HepG2 (cell line): ENCODE results near the gene CCDC85C. TPM values are rescaled to one million over a fixed set of nuclear protein-coding genes. Genes with fewer than 3 reads are reported as not detected.
A peak's percentile ranks its signal among the peaks of the same experiment; 100 is the strongest.

Source experiments
- ATF7 ChIP-seq, 2 experiments: fragments of 450-650 bp in 1 of 2; sonication (generic) in 1 of 2; formaldehyde crosslinking in 1 of 2; IDR thresholded peaks; 2 replicates each; pipeline versions ENCODE4 v1.4.0 to v1.6.1; 2016 to 2020; ENCODE audit warnings: antibody characterized with exemption in 1 of 2, mild to moderate bottlenecking in 1 of 2, missing genetic modification reagents in 1 of 2
- BORCS8-MEF2B ChIP-seq: sonication (generic); formaldehyde crosslinking; IDR thresholded peaks from 2 replicates; pipeline ENCODE4 v1.8.0; 2022; ENCODE audit warnings: mild to moderate bottlenecking, missing genetic modification reagents
- CBX1 ChIP-seq: IDR thresholded peaks from one replicate; pipeline ENCODE4 v1.6.1; 2016; ENCODE audit warnings: antibody characterized with exemption, low read depth
- HOXA3 ChIP-seq: sonication (generic); formaldehyde crosslinking; IDR thresholded peaks from 2 replicates; pipeline ENCODE4 v1.5.0; 2020; ENCODE audit warnings: missing genetic modification reagents
- IRF2 ChIP-seq: IDR thresholded peaks from 2 replicates; pipeline ENCODE4 v1.6.1; 2018; ENCODE audit warnings: missing genetic modification reagents, missing compliant biosample characterization
- KLF15 ChIP-seq: sonication (generic); formaldehyde crosslinking; IDR thresholded peaks from 2 replicates; pipeline ENCODE4 v1.8.1; 2023; ENCODE audit warnings: borderline replicate concordance, mild to moderate bottlenecking, inconsistent platforms, missing genetic modification reagents, mixed read lengths
- NR2F6 ChIP-seq, 2 experiments: IDR thresholded peaks; 2 replicates each; pipeline ENCODE4 v1.6.1; 2016; ENCODE audit warnings: antibody characterized with exemption in 1 of 2, mild to moderate bottlenecking in 1 of 2
- PREB ChIP-seq: sonication (generic); formaldehyde crosslinking; IDR thresholded peaks from 2 replicates; pipeline ENCODE4 v1.4.0; 2020; ENCODE audit warnings: missing genetic modification reagents
- RBM22 ChIP-seq: fragments of 200-400 bp; formaldehyde crosslinking; optimal IDR thresholded peaks from 2 replicates; pipeline ENCODE3; 2017; ENCODE audit warnings: mild to moderate bottlenecking, low read length, moderate library complexity
- RXRA ChIP-seq: sonication (generic); formaldehyde crosslinking; IDR thresholded peaks from 2 replicates; pipeline ENCODE4 v1.5.1; 2020; ENCODE audit warnings: missing genetic modification reagents
- SAP130 ChIP-seq: IDR thresholded peaks from 2 replicates; pipeline ENCODE4 v1.6.1; 2016; ENCODE audit warnings: low read depth
- SCMH1 ChIP-seq: sonication (generic); formaldehyde crosslinking; IDR thresholded peaks from 2 replicates; pipeline ENCODE4 v1.9.0; 2021; ENCODE audit warnings: missing genetic modification reagents, mild to moderate bottlenecking, borderline replicate concordance
- TOPORS ChIP-seq: sonication (generic); formaldehyde crosslinking; IDR thresholded peaks from 2 replicates; pipeline ENCODE4 v1.8.0; 2023; ENCODE audit warnings: mild to moderate bottlenecking, missing genetic modification reagents
- ZFP37 ChIP-seq: sonication (generic); formaldehyde crosslinking; IDR thresholded peaks from 2 replicates; pipeline ENCODE4 v1.4.0; 2020; ENCODE audit warnings: missing genetic modification reagents, borderline replicate concordance
- ZFP41 ChIP-seq: sonication (generic); formaldehyde crosslinking; IDR thresholded peaks from 2 replicates; pipeline ENCODE4 v1.4.0; 2020; ENCODE audit warnings: mild to moderate bottlenecking, missing genetic modification reagents, borderline replicate concordance
- ZFP91 ChIP-seq: sonication (generic); formaldehyde crosslinking; IDR thresholded peaks from 2 replicates; pipeline ENCODE4 v1.9.0; 2022; ENCODE audit warnings: missing genetic modification reagents, mild to moderate bottlenecking, borderline replicate concordance
- ZNF382 ChIP-seq: sonication (generic); formaldehyde crosslinking; IDR thresholded peaks from 2 replicates; pipeline ENCODE4 v1.5.0; 2020; ENCODE audit warnings: missing genetic modification reagents, mild to moderate bottlenecking, borderline replicate concordance
- ZNF720 ChIP-seq: sonication (generic); formaldehyde crosslinking; IDR thresholded peaks from 2 replicates; pipeline ENCODE4 v1.4.0; 2020; ENCODE audit warnings: missing genetic modification reagents
- ZNF768 ChIP-seq: sonication (generic); formaldehyde crosslinking; IDR thresholded peaks from 2 replicates; pipeline ENCODE4 v1.4.0; 2020; ENCODE audit warnings: missing genetic modification reagents
- ZNF850 ChIP-seq: sonication (generic); formaldehyde crosslinking; conservative IDR thresholded peaks from 2 replicates; pipeline ENCODE4 v1.9.0; 2021; ENCODE audit warnings: mild to moderate bottlenecking, missing genetic modification reagents
- polyA plus RNA-seq, 8 experiments: library from polyadenylated mRNA; depleted of rRNA in 3 of 8; stranded (reverse) in 7 of 8; unstranded in 1 of 8; fragments of >200 nt; fragmentation: Illumina TruSeq in 4 of 8; extraction: Trizol in 4 of 8; gene quantifications; 2 replicates each; pipeline versions ENCODE4 v1.2.1 to v1.2.3, GENCODE V29; 2011 to 2016; ENCODE audit warnings: low read depth in 4 of 8, missing spikeins in 1 of 8, mixed read lengths in 1 of 8; ENCODE audit not compliant: insufficient read depth in 1 of 8
- total RNA-seq, 5 experiments: library from RNA; depleted of rRNA; stranded (reverse); fragments of >200 nt; fragmentation: Illumina TruSeq; extraction: Trizol; gene quantifications; 2 replicates each; pipeline ENCODE4 v1.2.3, GENCODE V29; 2016; ENCODE audit warnings: low read depth in 1 of 5
- TF ChIP-seq, protein P1 (sequence below): sonication (generic); formaldehyde crosslinking; IDR thresholded peaks from 2 replicates; pipeline ENCODE4 v1.5.1; 2020; ENCODE audit warnings: mild to moderate bottlenecking, missing genetic modification reagents, moderate library complexity

Gene CCDC85C
- total and polyA plus RNA-seq, 2 of the 13 experiments (the other 11 are each of a cell fraction or from before 2014, with no cell fraction given): 18.8 to 43.8 TPM

- TF ChIP-seq ZFP91 (CRISPR knock-in tag) (peak; percentile 25; the same call in 1 of the 2 replicates), ATF7 (IDR thresholded peaks at IDR 0.05) (no peak), ATF7 (CRISPR knock-in tag; IDR thresholded peaks at IDR 0.05) (0 out of 2 replicates have a peak, but pooled peaks have one; percentile 18), ZFP37 (CRISPR knock-in tag) (no peak), ZNF768 (CRISPR knock-in tag) (peak; percentile 94), IRF2 (CRISPR knock-in tag) (no peak), PREB (CRISPR knock-in tag) (no peak), ZNF720 (CRISPR knock-in tag) (no peak), BORCS8-MEF2B (CRISPR knock-in tag) (no peak), SAP130 (CRISPR knock-in tag) (0 out of 2 replicates have a peak, but pooled peaks have one; percentile 7), ZNF382 (CRISPR knock-in tag) (no peak), NR2F6 (IDR thresholded peaks at IDR 0.05) (0 out of 2 replicates have a peak, but pooled peaks have one; percentile 31), NR2F6 (CRISPR knock-in tag; IDR thresholded peaks at IDR 0.05) (0 out of 2 replicates have a peak, but pooled peaks have one; percentile 23), ZNF850 (CRISPR knock-in tag) (no peak), RXRA (0 out of 2 replicates have a peak, but pooled peaks have one; percentile 9), SCMH1 (CRISPR knock-in tag) (no peak), HOXA3 (CRISPR knock-in tag) (no peak), KLF15 (CRISPR knock-in tag) (no peak), RBM22 (peak; percentile 57), TOPORS (CRISPR knock-in tag) (no peak), CBX1 (no peak), ZFP41 (CRISPR knock-in tag) (no peak)
- TF ChIP-seq, protein P1, sequence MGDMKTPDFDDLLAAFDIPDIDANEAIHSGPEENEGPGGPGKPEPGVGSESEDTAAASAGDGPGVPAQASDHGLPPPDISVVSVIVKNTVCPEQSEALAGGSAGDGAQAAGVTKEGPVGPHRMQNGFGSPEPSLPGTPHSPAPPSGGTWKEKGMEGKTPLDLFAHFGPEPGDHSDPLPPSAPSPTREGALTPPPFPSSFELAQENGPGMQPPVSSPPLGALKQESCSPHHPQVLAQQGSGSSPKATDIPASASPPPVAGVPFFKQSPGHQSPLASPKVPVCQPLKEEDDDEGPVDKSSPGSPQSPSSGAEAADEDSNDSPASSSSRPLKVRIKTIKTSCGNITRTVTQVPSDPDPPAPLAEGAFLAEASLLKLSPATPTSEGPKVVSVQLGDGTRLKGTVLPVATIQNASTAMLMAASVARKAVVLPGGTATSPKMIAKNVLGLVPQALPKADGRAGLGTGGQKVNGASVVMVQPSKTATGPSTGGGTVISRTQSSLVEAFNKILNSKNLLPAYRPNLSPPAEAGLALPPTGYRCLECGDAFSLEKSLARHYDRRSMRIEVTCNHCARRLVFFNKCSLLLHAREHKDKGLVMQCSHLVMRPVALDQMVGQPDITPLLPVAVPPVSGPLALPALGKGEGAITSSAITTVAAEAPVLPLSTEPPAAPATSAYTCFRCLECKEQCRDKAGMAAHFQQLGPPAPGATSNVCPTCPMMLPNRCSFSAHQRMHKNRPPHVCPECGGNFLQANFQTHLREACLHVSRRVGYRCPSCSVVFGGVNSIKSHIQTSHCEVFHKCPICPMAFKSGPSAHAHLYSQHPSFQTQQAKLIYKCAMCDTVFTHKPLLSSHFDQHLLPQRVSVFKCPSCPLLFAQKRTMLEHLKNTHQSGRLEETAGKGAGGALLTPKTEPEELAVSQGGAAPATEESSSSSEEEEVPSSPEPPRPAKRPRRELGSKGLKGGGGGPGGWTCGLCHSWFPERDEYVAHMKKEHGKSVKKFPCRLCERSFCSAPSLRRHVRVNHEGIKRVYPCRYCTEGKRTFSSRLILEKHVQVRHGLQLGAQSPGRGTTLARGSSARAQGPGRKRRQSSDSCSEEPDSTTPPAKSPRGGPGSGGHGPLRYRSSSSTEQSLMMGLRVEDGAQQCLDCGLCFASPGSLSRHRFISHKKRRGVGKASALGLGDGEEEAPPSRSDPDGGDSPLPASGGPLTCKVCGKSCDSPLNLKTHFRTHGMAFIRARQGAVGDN (CRISPR knock-in tag): peak; percentile 60
Measured at GRCh38 chr14:99569725-99570543, 34.1 kb downstream of the CCDC85C start (continued).
